UCSD-AML1 (cell line): ENCODE results near the gene CTNNA2.
"Not testable (repeated sequence)": the region's sequence is repeated elsewhere in the genome, so short reads cannot be mapped to it uniquely, and the experiment has no call there.

Experiments
- DNase-seq: peaks from one replicate; lab custom pipeline; 2025; ENCODE audit not compliant: unreplicated experiment; lab: John Stamatoyannopoulos, UW

Gene CTNNA2

GRCh38 chr2:80068038-80068731 lies 555.3 kb downstream of the CTNNA2 start:
- DNase-seq: no peak

- DNase-seq: no peak
Measured at GRCh38 chr2:80070587-80070986, 557.7 kb downstream of the CTNNA2 start.

- no peak for DNase-seq
Measured at GRCh38 chr2:80071941-80072340, 559.1 kb downstream of the CTNNA2 start.

- DNase-seq: peak; percentile 9
Measured at GRCh38 chr2:80073134-80073561, 560.3 kb downstream of the CTNNA2 start.

- DNase-seq: no peak
Measured at GRCh38 chr2:80074321-80075070, 561.6 kb downstream of the CTNNA2 start.

- no peak for DNase-seq
Measured at GRCh38 chr2:80075719-80076118, 562.9 kb downstream of the CTNNA2 start.

- no peak for DNase-seq
Measured at GRCh38 chr2:80078290-80079036, 565.6 kb downstream of the CTNNA2 start.

- DNase-seq: no peak
Measured at GRCh38 chr2:80080957-80081356, 568.1 kb downstream of the CTNNA2 start.

- DNase-seq: no peak
Measured at GRCh38 chr2:80086831-80087230, 574.0 kb downstream of the CTNNA2 start.

GRCh38 chr2:80091237-80091636 lies 578.4 kb downstream of the CTNNA2 start:
- no peak for DNase-seq

- no peak for DNase-seq
Measured at GRCh38 chr2:80092474-80092873, 579.6 kb downstream of the CTNNA2 start.

GRCh38 chr2:80098503-80098902 lies 585.7 kb downstream of the CTNNA2 start:
- not testable (repeated sequence) for DNase-seq

GRCh38 chr2:80102026-80102425 lies 589.2 kb downstream of the CTNNA2 start:
- no peak for DNase-seq

- DNase-seq: no peak
Measured at GRCh38 chr2:80105015-80105640, 592.3 kb downstream of the CTNNA2 start.

GRCh38 chr2:80111185-80111584 lies 598.3 kb downstream of the CTNNA2 start:
- DNase-seq: no peak

GRCh38 chr2:80112790-80113189 lies 599.9 kb downstream of the CTNNA2 start:
- DNase-seq: no peak

GRCh38 chr2:80113399-80113798 lies 600.5 kb downstream of the CTNNA2 start:
- no peak for DNase-seq

- DNase-seq: no peak
Measured at GRCh38 chr2:80114812-80115211, 602.0 kb downstream of the CTNNA2 start.

GRCh38 chr2:80117401-80117800 lies 604.5 kb downstream of the CTNNA2 start:
- DNase-seq: no peak

GRCh38 chr2:80120866-80121265 lies 608.0 kb downstream of the CTNNA2 start:
- no peak for DNase-seq

- DNase-seq: no peak
Measured at GRCh38 chr2:80122675-80123074, 609.8 kb downstream of the CTNNA2 start.
